GM13976 (cell line): ENCODE measurements around the gene PRR23B.

Experiments
- DNase-seq: peaks from one replicate; pipeline ENCODE4 v3.0.0; 2012; ENCODE audit warnings: low spot score
- in situ Hi-C: fragments of 300-500 bp; cut with MboI; formaldehyde crosslinking; loops from one replicate; pipeline ENCODE4 v1.12.0; 2022; ENCODE audit warnings: low sequenced_read_pairs, mixed read lengths, inconsistent platforms; ENCODE audit not compliant: unreplicated experiment
- TF ChIP-seq, protein P1 (sequence below): IDR thresholded peaks from 2 replicates; pipeline ENCODE4 v1.5.1; 2012; ENCODE audit warnings: borderline replicate concordance, mild to moderate bottlenecking; ENCODE audit not compliant: insufficient read depth; ENCODE audit errors: extremely low read depth, missing control alignments, control extremely low read depth

PRR23B gene

DNA sequence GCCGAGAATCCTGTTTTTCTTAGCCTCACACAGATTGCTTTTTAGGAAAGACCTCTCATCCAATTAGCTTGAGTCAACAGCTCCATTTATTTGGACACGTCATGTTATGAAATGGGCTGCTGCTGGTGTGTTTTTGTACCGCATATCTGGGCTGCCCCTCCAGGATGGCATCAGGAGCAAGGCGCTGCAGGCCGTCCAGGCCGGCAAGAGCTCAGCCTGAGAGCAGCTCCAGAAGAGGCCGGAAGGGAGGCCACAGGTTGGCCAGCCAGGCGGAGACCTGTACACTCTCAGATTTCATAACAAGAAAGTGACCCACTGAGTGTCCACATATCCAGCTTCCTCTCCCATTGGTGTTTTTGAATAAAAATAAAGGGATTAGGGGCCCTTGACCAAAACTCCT, 45.4 kb downstream of the PRR23B start:
- DNase-seq = no peak
- TF ChIP-seq, protein P1, sequence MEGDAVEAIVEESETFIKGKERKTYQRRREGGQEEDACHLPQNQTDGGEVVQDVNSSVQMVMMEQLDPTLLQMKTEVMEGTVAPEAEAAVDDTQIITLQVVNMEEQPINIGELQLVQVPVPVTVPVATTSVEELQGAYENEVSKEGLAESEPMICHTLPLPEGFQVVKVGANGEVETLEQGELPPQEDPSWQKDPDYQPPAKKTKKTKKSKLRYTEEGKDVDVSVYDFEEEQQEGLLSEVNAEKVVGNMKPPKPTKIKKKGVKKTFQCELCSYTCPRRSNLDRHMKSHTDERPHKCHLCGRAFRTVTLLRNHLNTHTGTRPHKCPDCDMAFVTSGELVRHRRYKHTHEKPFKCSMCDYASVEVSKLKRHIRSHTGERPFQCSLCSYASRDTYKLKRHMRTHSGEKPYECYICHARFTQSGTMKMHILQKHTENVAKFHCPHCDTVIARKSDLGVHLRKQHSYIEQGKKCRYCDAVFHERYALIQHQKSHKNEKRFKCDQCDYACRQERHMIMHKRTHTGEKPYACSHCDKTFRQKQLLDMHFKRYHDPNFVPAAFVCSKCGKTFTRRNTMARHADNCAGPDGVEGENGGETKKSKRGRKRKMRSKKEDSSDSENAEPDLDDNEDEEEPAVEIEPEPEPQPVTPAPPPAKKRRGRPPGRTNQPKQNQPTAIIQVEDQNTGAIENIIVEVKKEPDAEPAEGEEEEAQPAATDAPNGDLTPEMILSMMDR = no peak
- in situ Hi-C loops = no loop called here

GRCh38 chr3:138974462-138974861, 46.3 kb downstream of the PRR23B start:
- TF ChIP-seq, protein P1 = no peak
- in situ Hi-C loops = no loop called here
- DNase-seq = no peak

DNA sequence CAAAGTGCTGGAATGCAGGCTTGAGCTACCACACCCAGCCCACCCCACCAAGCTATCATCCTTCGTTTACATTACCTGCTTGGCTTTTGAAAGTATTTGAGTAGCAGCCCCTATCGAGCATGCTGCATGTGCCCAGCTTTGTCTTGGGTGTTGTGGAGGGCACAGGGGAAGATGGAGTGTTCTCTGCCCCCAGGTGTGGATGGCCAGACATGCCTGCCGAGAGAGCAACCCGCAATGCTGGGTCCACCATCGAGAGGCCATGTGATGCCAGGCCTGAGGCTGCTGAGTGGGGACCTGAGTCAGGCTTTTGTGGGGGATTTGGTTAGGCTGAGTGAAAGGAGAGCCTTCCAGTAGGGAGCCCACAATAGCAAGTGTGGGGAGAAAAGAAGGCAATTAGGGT, 47.8 kb downstream of the PRR23B start:
- in situ Hi-C loops = no loop called here
- no peak for DNase-seq

GRCh38 chr3:138971766-138972320, 48.9 kb downstream of the PRR23B start:
- in situ Hi-C loops = no loop called here
- TF ChIP-seq, protein P1 = no peak
- DNase-seq = no peak

More for the DNA sequence above, 47.8 kb downstream of the PRR23B start:
- TF ChIP-seq, protein P1 = no peak
